ENCODE data around the gene COLEC11.
"Not testable (repeated sequence)": the region's sequence is repeated elsewhere in the genome, so short reads cannot be mapped to it uniquely, and the experiment has no call there.

The COLEC11 gene

DNA sequence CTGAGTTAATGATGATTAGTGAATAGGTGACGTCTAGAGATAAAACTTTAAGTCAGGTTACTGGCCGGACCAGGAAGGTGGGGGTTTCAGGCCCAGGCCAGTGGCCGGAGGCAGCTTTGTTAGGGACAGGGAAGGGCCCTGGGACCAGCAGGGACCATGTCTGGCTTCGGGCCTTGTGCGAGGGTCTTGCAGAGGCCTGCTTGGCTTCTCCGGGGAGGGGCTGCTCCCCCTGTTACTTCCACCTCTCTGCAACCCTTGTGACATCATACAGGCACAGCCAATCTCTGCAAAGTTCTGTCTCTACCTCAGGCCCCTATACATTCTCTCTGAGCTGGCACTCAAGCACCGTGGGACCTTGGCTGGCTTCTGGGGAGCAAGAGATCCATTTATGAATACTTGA is 63.0 kb downstream of the COLEC11 start, which contains the start of gene ALLC:
Gene ALLC, plus strand, starts transcription at position 320 of the 400 bp plus-strand sequence. CDS start 12,958 bp downstream, outside the sequence.
- no peak for TF ChIP-seq CTCF (IDR thresholded peaks at IDR 0.05; ENCODE audit: extremely low read depth, missing control alignments)

DNA sequence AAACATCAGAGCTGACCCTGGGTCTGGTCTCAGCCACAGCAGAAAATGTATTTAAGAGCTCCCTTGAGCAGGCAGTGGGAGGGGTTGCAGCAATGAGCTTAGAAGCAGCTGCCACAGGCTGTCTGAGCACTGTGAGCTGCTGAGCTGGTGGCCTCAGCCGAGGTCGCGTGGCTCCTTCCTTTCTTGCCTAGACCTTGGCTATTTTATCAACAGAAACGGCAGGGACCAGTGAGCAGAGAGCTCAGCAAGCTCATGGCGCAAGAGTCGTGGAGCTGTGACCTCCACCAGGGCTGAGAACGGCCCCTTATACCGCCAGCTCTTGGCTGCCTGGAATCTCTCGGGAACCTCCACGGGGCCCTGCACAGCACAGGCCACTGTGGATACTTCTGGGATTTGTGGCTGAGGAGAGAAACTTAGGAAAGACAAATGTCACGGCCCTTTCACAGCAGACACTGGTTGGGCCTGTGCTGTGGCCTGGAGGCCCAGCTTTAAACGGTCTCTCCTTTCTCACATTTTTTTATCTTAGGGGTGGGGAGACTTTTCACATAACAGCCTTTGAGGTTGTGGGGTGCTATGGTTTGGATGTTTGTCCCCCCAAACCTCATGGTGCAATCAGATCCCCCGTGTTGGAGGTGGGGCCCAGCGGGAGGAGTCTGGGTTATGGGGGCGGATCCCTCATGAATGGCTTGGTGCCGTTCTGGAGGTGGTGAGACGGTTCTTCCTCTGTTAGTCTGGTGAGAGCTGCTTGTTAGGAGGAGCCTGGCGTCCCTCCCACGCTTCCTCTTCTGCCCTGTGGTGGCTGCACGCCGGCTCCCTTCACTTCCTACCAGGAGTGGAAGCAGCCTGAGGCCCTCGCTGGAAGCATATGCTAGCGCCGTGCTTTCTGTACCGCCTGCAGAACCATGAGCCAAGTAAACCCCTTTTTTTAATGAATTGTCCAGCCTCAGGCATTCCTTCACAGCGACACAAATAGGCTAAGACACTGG is 64.8 kb downstream of the COLEC11 start:
- no peak for DNase-seq (ENCODE audit: low spot score)
- no peak for TF ChIP-seq CTCF (IDR thresholded peaks at IDR 0.05; ENCODE audit: extremely low read depth, missing control alignments)

More for the DNA sequence above, 63.0 kb downstream of the COLEC11 start, which contains the start of gene ALLC:
- DNase-seq (ENCODE audit: low spot score) = no peak

DNA sequence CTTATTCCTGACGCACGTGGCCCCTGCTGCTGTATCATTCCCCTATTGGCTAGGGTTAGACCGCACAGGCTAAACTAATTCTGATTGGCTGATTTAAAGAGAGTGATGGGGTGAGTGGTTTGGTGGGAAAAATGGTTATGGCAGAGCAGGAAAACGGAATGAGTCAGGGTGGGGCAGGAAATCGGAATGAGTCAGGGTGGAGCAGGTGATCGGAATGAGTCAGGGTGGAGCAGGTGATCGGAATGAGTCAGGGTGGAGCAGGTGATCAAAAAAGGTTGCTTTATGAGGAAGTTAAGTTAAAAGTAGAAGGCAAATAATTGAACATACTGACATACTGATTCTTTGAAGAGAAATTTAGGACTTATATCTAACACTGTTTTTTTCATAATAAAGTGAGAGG is 65.7 kb downstream of the COLEC11 start:
- DNase-seq (ENCODE audit: low spot score) = not testable (repeated sequence)

- DNase-seq (ENCODE audit: low spot score) = no peak
- TF ChIP-seq CTCF (IDR thresholded peaks at IDR 0.05; ENCODE audit: extremely low read depth, missing control alignments) = no peak
Measured at GRCh38 chr2:3661149-3661660, 66.3 kb downstream of the COLEC11 start.

DNA sequence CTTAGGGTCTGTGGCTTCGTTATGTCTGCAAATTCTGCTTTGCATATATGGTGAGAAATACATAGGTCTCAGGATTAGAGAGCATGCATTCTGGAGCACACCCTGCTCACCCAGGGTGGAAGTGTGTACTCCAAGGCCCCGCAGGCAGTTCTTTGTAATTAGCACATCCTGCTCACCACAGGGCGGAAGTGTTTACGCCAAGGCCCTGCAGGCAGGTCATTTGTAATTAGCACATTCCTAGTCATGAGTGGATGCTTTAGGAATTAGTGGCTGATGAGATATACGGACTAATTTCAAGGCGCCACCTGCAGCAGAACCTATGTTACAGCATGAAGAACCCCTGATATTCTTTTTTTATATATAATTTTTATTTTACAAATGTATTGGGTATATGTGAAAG is 67.3 kb downstream of the COLEC11 start:
- no peak for DNase-seq (ENCODE audit: low spot score)
- no peak for TF ChIP-seq CTCF (IDR thresholded peaks at IDR 0.05; ENCODE audit: extremely low read depth, missing control alignments)

GRCh38 chr2:3664118-3664517 is 69.2 kb downstream of the COLEC11 start:
- DNase-seq (ENCODE audit: low spot score) = no peak
- TF ChIP-seq CTCF (IDR thresholded peaks at IDR 0.05; ENCODE audit: extremely low read depth, missing control alignments) = no peak

- TF ChIP-seq CTCF (IDR thresholded peaks at IDR 0.05; ENCODE audit: extremely low read depth, missing control alignments) = no peak
- no peak for DNase-seq (ENCODE audit: low spot score)
Measured at GRCh38 chr2:3664925-3665324, 70.0 kb downstream of the COLEC11 start.
